GM18873 (cell line): Measurements from ENCODE around the gene ST7.

Experiments used
- ATAC-seq: cut with Tn5 transposase; IDR thresholded peaks from one replicate; pipeline ENCODE4 v1.9.1; 2021; ENCODE audit warnings: mild to moderate bottlenecking, moderate library complexity, moderate number of reproducible peaks; ENCODE audit not compliant: unreplicated experiment, low FRiP score

The ST7 gene

DNA sequence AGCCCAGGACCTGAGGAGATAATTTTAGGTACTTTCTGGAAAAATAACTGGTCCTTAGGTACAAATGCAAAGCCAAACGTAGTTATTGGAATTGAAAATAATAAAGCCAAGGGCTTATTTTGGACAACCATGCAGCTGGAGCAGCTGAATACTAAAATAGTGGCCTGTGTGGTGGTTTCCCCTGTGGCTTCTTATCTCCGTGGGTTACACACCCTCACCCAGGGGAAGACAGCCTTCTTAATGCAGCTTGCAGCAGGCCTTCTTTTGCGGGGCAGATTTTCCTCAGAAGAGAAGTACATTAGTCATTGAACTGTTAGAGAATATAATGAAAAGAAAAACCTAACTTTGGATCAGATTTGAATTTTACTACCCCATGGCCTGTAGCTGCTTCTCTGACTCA, 133.5 kb downstream of the ST7 start:
- ATAC-seq: no peak

DNA sequence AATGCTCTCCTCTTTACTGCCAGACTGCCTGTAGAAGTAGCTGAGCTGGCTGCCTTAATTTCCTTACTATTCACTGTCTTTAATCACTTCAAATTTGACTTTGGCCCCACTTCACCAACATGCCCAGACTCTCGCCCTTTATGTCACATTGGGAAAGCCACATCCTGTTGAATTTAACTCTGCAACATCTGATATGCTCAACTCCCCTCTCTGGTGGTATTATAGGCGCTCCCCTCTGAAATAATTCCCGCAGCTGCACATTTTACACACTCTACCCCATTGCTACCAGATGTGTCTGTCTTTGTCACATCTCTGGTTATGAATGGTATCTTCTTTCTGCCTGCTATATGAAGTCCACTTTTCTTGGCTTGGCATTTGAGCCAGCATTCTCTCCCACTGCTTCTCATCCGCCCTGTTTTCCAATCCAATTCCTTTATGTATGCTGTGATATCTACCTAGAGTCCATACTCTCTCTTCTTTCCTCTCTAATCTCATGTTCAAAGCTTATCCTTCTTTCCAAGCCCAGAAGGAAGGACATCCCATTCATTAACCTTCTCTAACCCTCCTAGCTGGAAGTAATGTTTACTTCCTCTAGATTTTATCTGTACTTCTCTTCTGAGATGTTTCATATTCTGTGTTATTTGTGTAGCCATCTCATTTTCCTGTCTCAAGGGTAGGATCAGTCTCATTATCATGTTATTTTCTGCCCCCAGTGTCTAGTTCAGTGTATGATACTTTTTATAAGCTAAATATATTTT, 134.5 kb downstream of the ST7 start:
- ATAC-seq: no peak

DNA sequence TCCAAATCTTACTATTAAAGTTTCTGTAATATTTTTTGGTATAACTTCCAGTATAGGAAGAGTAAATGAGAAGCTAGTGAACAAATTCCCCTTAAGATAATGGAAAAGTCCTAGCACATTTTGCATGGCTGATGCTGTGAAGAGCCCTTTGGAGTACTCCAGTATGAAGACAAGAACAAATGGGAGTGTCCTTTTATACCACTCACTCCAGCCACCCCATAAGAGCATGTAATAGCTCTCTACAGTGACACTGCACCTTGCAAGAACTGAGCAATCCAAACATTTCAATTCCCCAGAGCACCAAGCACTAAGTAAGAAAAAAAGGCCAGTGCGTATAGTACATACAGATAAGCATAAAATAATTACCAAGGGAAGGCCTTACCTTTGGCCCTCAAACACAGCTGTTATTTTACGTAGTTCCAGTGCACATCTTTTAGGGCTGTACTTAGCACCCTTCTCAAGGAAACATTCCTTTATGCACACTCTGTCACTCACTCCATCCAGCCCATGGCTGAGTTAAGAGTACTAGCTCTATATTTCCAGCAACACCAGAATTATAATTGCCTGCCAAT, 135.4 kb downstream of the ST7 start:
- no peak for ATAC-seq

DNA sequence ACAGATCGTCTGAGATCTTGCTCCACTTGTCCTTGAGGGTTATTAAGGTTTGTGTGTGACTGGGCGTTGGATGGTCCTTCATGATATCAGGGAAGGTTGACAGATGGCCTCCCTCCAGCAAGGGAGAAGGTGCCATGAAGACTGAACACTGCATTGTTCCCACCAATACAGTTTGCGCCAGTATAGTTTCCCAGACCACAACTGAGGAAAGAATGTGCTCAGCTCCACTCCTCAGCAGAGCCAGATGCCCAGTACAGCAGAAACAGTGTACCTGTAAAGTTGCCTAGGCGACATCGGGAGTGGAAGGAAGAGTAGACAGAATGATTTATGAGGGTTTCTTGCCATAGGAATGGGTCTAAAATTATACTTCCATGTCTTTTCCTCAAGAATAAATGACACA, 137.5 kb downstream of the ST7 start:
- no peak for ATAC-seq

DNA sequence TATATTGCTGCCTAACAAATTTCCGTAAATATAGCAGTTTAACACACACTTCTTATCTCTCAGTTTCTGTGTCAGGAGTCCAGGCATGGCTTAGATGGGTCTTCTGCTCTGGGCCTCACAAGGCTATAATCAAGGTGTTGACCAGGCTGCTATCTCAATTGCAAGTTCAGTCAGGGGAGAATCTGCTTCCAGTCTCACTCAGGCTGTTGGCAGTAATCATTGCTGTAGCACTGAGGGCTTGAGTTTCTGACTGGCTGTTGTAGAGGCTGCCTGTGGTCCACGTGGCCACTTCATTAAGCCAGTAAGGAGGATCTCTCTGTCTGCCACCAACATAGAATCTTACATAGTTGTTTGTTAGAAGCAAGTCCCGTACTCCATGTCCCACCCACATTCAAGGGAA, 138.4 kb downstream of the ST7 start:
- ATAC-seq: no peak

DNA sequence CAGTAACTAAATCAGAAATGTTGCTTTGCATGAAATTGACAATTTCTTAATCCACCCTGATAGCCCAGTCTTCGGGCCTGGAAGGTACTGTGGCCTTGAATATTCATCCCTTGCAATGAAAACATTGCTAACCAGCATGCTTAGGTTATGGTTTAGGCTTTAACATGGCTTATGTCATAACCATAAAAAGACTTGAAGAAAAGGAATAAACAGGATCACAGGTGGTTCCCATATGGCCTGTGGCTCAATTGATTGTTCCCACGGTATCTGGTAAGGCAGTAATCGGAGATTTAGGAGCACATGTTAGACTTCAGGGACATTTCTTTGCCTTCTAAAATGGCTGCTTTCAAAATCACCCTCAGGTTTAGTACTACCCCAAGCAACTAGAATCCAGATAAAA, 139.5 kb downstream of the ST7 start:
- no peak for ATAC-seq

DNA sequence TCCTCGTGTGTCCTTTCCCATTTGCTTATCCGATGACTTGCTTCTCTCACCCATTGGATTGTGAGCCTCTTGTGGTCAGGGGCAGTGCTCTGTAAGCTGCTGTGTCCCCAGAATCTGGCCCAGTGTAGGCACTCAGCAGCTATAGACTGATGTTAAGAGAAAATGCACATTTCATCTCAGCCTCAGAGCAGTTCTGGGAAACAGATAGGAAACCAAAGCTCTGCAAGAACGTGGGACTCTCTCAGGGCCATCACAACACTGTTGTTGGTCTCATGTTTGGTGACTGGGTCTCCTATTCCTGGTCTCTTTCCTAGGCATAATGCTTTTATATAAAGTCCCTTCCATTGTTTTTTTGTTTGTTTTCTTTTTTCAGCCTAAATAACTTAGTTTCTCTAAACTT, 141.2 kb downstream of the ST7 start:
- no peak for ATAC-seq

DNA sequence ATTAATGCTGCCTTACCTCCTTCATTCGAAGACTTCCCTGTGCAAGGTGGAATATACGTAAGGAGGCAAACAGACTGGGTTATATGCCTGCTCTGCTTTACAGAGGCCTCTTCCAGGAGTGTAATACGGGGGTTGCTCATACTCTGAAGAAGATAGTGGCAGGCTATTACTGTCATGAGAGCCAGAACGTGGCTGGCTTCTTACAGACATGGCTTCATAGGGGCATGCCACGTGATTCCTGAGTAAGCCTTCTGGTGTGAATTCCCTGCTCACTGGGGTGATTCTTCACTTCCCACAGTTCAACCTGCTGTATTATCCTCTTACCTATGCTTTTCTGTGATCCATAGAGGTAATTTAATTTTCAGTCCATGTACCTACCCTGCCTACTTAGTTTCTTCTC, 141.8 kb downstream of the ST7 start:
- no peak for ATAC-seq

DNA sequence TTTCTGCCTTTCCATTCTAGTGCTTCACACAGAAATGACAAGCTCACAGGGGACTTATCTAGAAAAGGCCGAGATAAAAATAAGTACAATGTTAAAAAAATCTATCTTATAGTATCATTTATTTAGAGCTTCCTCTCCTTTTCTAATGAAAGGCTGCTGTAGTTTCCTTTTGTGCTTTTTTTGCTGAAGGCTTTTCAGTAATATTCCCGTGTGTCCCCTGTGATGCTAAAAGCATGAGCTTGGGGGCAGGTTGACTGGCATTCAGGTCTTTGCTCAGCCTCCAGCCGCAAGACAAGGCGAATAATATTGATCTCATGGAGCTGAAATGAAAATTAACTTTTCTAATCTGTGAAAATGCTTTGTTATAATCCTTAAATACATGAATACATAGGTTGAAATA, 143.0 kb downstream of the ST7 start:
- no peak for ATAC-seq

DNA sequence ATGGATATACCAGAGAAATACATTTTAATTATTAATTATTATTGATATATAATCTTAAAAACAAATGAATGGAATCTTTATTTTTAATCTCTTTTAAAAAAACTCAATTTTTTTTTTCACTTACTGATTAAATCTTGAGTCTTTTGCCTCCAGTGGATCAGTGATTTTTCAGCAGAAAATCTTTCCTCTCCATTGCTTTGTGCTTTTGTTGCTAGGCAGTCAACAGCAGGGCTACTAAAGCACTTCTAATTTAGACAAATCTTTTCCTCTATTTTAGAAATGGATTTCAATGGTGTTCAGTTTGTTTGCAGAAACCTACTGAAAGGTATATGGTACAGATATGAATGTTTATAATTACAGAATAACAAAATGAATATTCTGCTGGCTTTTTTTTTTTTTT, 143.6 kb downstream of the ST7 start:
- ATAC-seq: no peak

DNA sequence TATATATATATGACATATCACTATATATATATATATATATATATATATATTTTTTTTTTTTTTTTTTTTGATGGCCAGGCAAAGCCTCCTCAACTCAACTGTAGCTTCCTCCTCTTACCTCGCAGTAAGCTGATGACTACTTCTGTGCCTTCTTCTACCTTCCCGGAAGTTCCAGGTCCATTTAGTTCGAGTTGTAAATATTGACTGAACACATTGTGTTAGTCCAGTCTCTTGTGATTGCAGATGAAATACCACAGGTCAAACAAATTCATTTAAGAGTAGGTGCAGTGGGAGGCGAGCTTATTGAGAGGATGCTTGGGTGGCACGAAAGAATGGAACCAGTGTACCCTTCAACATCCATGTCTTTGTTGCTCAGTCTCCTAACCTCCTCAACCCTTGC, 144.6 kb downstream of the ST7 start:
- no peak for ATAC-seq

DNA sequence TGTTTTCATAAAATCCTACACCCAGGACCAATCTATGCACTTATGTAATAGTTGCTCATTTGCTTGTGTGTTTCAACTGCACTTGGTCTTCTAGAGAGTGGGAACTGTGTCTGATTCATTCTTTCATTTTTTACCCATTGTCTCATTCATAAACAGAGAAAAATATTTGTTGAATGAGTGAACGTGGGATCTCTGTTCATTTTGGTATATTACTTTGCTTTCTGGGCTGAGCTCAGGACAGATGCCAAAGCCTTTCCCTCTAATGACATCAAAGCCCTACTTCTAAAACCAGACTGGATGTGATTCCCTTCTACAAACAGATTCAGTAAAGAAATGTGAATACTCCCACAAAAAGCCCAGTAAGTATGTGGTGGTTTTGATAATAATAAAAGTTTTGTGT, 145.2 kb downstream of the ST7 start:
- ATAC-seq: no peak

DNA sequence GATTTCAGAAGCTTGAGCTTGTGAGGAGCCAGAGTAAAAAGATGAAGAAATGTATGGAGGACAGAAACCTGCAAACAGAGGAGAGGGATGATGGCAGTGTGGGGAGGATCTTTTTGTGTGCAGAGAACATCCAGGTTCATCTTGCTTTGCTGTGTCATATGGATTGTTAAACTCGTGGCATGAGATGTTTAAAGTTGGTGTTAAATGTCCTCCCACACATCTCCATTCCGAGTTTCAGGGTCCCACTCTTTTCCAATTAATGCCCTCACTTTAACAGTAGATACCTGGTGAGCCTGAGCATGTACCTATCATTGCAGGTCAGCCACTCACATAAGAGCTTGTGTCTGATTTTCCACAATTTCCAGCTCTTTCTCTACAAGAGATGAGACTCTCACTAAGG, 147.7 kb downstream of the ST7 start:
- ATAC-seq: no peak

DNA sequence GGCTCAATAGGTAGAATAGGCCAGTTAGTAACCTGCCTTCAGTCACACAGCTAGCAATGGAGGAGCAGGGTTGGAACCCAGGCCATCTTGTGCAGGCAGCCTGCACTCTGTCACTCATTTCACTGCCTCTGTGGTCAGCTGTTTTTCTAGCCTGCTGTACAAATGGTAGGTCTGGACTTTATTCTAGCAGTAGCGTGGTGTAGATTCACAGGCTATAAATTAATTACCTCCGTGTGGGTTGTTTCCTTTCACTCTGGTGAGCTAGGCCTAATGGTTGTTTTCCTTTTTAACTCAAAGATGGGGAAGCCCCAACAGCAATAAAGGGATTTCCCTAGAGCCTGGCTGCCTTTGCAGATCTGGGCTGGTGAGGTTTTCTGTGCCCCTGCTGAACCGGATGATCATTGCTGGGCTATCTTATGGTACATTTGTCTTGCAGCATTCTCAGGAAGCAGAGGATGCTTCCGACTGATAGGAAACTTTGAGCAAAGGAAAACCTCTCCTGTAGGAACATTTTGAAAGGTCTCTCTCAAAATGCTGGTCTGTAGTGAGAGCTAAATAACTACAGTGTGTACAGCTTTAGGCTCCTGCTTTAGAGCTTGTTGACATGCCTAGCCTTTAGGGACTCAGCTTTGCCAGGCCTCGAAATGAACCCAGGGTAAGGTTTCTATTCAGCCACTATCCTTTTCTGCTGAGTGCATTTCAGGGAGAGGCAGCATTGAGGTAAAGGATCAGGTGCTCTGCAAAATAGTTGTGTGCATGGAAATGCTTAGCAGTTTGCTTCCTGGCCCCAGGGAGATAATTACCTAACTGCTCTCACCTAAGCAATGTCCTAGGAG, 157.4 kb downstream of the ST7 start:
- ATAC-seq: peak; percentile 99

DNA sequence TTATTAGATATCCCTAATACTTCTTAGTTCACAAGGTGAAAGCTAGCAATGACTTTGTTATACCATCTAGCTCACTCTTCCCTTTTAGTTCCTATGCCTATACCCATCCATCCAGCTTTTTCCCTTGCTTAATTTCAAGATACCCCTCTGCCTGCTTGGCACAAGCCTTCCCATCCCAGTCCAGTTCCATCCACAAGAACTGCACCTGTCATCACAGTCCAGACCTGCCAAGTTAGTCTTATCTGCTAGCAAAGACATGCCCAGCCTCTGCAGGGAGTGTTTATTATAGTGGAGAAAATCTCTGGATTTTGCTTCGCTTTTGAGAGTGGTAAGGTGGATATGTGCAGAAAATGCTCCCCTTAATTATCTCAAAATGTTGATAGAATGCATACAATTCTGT, 158.2 kb downstream of the ST7 start:
- ATAC-seq: no peak

DNA sequence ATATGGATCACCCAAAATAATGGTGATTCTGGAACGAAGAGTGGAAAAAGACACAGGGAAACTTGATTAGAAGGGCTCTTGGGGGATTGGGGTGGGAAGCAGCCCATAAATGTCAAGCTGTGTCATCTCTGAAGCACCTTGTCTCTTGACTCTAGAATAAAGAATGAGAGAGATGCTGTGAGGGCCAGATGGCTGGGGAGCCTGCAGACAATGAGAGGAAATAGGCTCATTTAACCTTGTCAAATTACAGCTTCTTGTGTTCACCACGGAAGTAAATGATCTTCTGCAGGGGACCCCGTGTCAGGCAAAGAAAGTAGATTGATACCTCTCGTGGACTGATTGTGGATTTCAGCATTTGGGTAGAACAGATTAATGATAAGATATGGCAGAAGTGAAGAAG, 159.3 kb downstream of the ST7 start:
- ATAC-seq: no peak

DNA sequence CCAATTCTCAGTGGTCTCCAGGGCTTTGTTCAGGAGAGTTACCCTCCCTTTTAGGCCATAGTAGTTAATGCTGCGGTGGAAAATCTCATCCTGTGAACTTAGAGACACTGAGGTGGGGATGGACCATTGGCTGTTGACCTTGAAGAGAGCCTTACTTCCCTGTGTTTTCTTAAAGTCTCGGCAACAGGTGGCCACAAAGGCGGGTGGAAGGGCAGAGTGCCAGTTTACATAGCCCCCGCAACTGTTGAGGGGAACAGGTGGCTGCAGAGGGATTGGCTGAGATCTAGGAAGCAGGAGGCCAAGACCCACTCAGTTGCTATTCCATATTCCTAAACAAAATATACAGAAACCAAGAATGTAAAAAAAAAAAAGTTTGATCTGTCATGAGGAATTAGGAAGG, 160.6 kb downstream of the ST7 start:
- no peak for ATAC-seq

DNA sequence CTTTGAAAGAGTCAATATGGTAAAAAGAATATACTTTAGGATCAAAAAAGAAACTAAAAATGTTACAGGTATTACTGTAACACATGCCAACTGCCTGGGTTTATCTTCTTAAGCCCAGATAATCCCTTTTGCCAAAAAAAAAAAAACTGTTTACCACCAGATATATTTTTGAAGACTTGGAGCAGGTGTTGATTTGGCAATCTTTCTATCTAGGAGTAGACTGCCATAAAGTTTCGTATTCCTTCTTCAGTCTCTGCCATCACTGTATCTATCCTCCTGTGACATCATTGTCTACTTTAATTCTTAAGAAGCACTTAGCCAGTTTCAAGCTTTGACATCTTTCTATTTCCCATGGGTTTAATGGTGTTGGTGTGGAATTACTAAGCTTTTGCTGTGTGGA, 161.0 kb downstream of the ST7 start:
- no peak for ATAC-seq

DNA sequence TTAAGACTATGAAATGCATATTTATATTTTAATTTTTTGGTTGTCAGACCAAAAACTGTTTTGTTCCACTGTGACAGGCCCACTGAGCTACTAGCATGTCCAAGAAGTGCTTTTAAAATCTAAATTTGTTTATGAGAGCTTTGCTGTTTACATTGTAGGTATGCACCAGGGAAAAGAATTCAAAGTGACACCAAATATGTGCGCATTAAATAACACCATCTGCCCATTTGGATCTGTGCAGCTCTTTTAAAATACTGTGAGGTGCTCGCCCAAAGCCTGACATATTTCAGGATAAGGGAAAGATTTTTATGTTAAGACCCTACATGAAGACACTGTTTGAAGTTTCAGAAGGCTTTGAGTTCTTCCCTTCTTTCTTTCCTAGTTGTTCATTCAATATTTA, 162.9 kb downstream of the ST7 start:
- no peak for ATAC-seq

DNA sequence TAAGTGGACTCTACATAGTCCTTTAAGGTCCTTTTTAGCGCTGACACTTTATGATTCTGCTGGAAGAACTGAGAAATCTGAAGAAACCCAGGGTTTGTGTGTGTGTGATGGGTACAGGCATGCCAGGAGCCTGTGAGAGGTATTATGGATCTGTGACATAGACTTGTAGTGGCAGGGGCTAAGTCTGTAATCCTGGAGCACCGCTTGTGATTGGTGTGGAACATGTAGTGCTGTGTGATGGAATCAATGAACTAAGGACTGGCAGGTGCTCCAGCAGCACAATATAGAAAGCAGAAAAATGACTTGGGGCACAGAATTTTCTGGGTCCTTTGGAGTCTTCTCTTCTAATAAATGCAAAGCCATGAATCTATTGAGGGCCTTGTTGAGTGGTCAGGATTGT, 163.9 kb downstream of the ST7 start:
- ATAC-seq: no peak

DNA sequence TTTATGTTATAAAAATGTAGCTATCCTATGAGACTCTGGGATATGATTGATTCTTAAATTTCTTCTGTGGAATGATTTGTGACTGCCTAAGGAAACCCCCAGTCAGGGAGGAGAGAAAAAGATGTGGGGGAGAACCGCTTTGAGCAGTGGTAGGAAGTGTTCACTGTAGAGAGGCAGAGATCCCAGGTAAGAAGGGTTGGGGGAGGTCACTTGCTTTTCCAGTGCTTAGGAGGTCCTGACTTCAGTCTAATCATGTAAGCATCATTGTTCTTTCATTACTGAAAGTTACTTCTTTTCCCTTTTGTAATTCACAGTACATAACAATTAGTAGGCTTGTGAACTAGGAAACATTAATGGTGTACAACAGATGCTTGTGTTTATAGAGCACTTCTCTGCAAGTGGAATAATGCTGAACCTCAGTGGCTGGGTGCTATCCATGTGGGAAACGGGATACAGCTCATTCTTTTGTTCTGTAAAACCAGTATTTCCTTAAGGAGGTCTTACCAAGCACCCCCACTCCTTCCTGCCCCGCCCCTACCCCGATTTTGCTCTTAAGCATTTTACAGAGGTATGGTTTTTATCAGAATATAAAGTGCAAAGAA, 165.4 kb downstream of the ST7 start:
- no peak for ATAC-seq
